ENCODE results near the gene ZNF217.

Gene ZNF217

GRCh38 chr20:53576586-53577318 lies 16.9 kb downstream of the ZNF217 start:
- Histone ChIP-seq H3K4me1 (ENCODE audit: control insufficient read depth, insufficient read depth, low read length) (peaks cover 32% of the 10 kb centered on the region), H3K9me3 (replicated peaks; ENCODE audit: low read length) (no peaks in the 10 kb centered on the region), H3K36me3 (ENCODE audit: insufficient read depth, low read length) (peaks cover 81% of the 10 kb centered on the region)

DNA sequence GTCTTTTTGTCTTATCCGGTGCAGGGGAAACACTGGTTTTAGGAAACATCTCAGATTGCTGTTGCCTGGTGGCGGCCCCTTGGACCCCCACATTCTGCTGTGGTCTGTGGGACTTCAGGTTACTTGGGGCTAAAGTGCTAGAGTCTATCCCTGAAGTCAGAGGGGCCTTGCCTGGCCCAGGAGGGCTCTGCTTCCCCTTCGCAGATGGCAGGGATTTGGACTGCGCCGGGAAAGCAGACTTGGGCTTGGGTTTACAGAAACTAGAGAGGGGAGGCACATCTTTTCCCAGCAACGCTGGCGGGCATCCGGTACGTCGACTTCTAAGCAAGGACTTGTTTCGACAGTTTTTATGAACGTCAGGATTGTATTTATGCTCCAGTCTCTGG lies 17.5 kb downstream of the ZNF217 start:
- no peaks in the 10 kb centered on the region for H3K9me3 ChIP-seq (replicated peaks; ENCODE audit: low read length)
- H3K4me3 ChIP-seq (ENCODE audit: low read length): no peak overlapping the region
- H3K27me3 ChIP-seq (ENCODE audit: control insufficient read depth, insufficient read depth, low read length): no peaks in the 10 kb centered on the region
- peaks cover 81% of the 10 kb centered on the region for H3K36me3 ChIP-seq (ENCODE audit: insufficient read depth, low read length)
- H3K9ac ChIP-seq (ENCODE audit: low read depth, low read length): no peak overlapping the region
- no peak overlapping the region for H3K4me2 ChIP-seq (ENCODE audit: low read length)
- peaks cover 29% of the 10 kb centered on the region for H3K4me1 ChIP-seq (ENCODE audit: control insufficient read depth, insufficient read depth, low read length)

More at GRCh38 chr20:53576586-53577318, 16.9 kb downstream of the ZNF217 start:
- Histone ChIP-seq H3K27me3 (ENCODE audit: control insufficient read depth, insufficient read depth, low read length) (no peaks in the 10 kb centered on the region), H3K4me3 (ENCODE audit: low read length) (no peak overlapping the region), H3K9ac (ENCODE audit: low read depth, low read length) (no peak overlapping the region), H3K4me2 (ENCODE audit: low read length) (no peak overlapping the region)

DNA sequence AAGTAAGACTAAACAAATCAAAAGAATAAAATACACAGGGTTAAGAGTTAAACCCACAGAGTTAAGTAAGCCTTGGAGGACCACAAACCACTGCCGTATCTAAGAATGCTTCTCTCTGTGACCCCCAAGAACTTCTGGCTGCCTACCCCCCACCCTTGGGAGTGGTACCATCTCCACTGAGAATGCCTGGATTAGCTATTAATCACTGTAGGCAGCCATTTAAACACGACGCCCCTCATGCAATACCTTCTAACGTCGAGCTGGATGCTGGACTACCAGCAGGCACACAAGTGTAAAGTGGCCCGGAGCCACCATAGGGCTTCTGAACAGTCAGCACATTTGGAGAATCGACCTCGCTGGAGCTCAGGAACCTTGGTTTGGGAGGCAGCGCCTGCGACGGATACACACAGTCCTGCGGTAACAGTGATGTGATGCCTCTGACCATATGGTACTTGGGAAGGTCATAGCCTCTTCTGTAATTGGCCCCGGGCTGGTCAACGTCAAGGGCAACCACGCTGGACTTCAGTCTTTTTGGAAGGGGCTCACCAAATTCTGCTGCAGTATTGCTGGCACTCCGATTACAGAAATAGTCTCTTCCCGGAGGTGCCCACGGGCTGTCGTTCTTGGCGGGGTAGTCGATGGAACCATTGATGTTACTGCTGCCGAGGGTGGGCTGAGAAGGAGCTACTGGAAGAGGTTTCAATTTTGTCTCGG lies 18.0 kb downstream of the ZNF217 start:
- no peak overlapping the region for H3K4me3 ChIP-seq (ENCODE audit: low read length)
- H3K4me2 ChIP-seq (ENCODE audit: low read length): no peak overlapping the region
- H3K27me3 ChIP-seq (ENCODE audit: control insufficient read depth, insufficient read depth, low read length): no peaks in the 10 kb centered on the region
- peaks cover 81% of the 10 kb centered on the region for H3K36me3 ChIP-seq (ENCODE audit: insufficient read depth, low read length)
- H3K4me1 ChIP-seq (ENCODE audit: control insufficient read depth, insufficient read depth, low read length): peaks cover 25% of the 10 kb centered on the region
- H3K9me3 ChIP-seq (replicated peaks; ENCODE audit: low read length): no peaks in the 10 kb centered on the region
- no peak overlapping the region for H3K9ac ChIP-seq (ENCODE audit: low read depth, low read length)

GRCh38 chr20:53574819-53575218 lies 18.8 kb downstream of the ZNF217 start:
- H3K4me3 ChIP-seq (ENCODE audit: low read length): no peak overlapping the region
- H3K9ac ChIP-seq (ENCODE audit: low read depth, low read length): no peak overlapping the region
- peaks cover 80% of the 10 kb centered on the region for H3K36me3 ChIP-seq (ENCODE audit: insufficient read depth, low read length)
- H3K4me2 ChIP-seq (ENCODE audit: low read length): no peak overlapping the region
- H3K9me3 ChIP-seq (replicated peaks; ENCODE audit: low read length): no peaks in the 10 kb centered on the region
- no peaks in the 10 kb centered on the region for H3K27me3 ChIP-seq (ENCODE audit: control insufficient read depth, insufficient read depth, low read length)
- peaks cover 17% of the 10 kb centered on the region for H3K4me1 ChIP-seq (ENCODE audit: control insufficient read depth, insufficient read depth, low read length)

DNA sequence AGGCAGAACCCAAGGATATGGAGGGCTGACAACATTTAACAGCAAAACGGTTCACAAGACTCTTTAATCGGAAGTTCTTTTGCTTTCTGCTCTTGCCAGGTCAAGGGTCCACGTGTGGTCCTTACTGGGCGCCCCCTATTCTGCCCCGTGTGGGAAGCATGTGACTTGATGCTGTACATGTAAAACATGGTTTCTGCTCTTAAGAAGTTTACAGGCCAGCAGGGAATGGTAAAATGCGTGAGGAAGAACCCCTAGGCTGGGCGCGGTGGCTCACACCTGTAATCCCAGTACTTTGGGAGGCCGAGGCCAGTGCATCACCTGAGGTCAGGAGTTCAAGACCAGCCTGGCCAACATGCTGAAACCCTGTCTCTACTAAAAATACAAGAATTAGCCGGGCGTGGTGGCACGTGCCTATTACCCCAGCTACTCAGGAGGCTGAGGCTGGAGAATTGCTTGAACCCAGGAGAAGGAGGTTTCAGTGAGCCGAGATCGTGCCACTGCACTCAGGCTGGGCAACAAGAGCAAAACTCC lies 19.3 kb downstream of the ZNF217 start:
- peaks cover 80% of the 10 kb centered on the region for H3K36me3 ChIP-seq (ENCODE audit: insufficient read depth, low read length)
- no peak overlapping the region for H3K4me2 ChIP-seq (ENCODE audit: low read length)

DNA sequence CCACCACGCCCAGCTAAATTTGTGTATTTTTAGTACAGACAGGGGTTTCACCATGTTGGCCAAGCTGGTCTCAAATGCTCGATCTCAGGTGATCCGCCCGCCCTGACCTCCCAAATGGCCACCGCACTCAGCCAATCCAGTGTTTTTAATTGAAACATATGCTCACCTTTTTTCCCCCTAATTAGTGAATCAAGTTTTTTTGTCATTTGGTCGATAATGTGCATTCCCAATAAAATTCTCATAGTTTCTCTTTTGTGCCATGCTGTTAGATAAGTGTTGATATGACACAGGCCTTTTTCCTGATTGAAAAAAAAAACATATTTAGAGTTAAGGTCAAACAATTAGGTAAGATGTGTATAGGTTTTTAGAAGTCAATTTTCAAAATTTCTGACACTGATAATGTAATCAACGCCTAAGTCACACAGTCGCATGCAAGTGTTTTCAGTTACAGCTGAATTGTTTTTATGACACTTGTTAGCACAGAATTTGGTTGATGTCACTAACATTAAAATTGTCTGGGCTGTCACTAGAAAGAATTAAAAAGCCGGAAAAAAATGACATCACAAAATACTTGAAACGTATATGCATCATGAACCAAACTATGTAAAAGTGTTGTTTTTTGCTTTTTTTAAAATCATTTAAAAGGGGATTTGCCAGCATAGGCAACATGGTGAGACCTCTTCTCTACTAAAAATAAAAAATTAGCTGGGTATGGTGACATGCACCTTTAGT lies 21.9 kb downstream of the ZNF217 start:
- no peak overlapping the region for H3K9ac ChIP-seq (ENCODE audit: low read depth, low read length)
- no peaks in the 10 kb centered on the region for H3K27me3 ChIP-seq (ENCODE audit: control insufficient read depth, insufficient read depth, low read length)
- H3K36me3 ChIP-seq (ENCODE audit: insufficient read depth, low read length): peaks cover 92% of the 10 kb centered on the region
- no peaks in the 10 kb centered on the region for H3K9me3 ChIP-seq (replicated peaks; ENCODE audit: low read length)
- H3K4me2 ChIP-seq (ENCODE audit: low read length): no peak overlapping the region
- no peak overlapping the region for H3K4me3 ChIP-seq (ENCODE audit: low read length)
- no peaks in the 10 kb centered on the region for H3K4me1 ChIP-seq (ENCODE audit: control insufficient read depth, insufficient read depth, low read length)

More for the DNA sequence above, 19.3 kb downstream of the ZNF217 start:
- no peak overlapping the region for H3K9ac ChIP-seq (ENCODE audit: low read depth, low read length)
- no peaks in the 10 kb centered on the region for H3K9me3 ChIP-seq (replicated peaks; ENCODE audit: low read length)
- no peak overlapping the region for H3K4me3 ChIP-seq (ENCODE audit: low read length)
- no peaks in the 10 kb centered on the region for H3K27me3 ChIP-seq (ENCODE audit: control insufficient read depth, insufficient read depth, low read length)
- H3K4me1 ChIP-seq (ENCODE audit: control insufficient read depth, insufficient read depth, low read length): peaks cover 12% of the 10 kb centered on the region

DNA sequence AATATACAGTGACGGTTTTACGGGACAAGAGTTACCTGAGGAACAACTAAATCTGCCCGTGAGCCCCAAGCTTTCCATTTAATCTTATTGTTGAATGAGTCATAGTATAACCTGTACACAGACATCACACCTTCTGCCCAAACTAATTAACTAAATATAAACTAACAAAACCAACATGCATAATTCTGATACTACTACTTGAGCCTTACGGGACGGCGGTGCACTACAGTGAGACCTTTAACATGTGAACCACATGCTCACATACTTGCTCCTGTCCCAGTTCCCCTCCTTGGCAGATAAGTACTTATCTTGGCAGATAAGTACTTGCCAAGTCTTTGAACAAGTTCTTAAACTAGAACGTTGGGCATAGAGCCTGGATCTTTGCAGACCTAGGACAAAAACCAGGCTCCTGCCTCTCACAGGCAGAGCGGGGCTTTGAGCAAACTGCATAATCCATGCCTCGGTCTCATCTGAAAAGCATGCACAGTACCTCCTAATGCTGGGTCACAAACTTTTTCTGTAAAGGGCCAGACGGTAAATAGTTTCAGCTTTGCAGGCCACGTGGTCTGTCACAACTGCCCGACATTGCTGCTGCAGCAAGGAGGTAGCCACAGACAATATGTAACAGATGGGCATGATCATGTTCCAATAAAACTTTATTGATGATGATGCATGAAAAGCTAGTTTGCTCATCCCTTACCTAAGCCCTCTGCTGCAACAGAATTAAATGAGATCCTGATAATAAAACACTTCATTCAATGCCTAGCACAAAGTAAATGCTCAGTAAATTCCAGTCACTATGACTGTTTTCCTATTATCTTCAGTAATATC lies 23.0 kb downstream of the ZNF217 start:
- H3K4me1 ChIP-seq (ENCODE audit: control insufficient read depth, insufficient read depth, low read length): no peaks in the 10 kb centered on the region
- H3K36me3 ChIP-seq (ENCODE audit: insufficient read depth, low read length): peaks cover 89% of the 10 kb centered on the region
- no peaks in the 10 kb centered on the region for H3K9me3 ChIP-seq (replicated peaks; ENCODE audit: low read length)
- H3K27me3 ChIP-seq (ENCODE audit: control insufficient read depth, insufficient read depth, low read length): no peaks in the 10 kb centered on the region
- no peak overlapping the region for H3K4me3 ChIP-seq (ENCODE audit: low read length)
- H3K4me2 ChIP-seq (ENCODE audit: low read length): no peak overlapping the region
- H3K9ac ChIP-seq (ENCODE audit: low read depth, low read length): no peak overlapping the region

DNA sequence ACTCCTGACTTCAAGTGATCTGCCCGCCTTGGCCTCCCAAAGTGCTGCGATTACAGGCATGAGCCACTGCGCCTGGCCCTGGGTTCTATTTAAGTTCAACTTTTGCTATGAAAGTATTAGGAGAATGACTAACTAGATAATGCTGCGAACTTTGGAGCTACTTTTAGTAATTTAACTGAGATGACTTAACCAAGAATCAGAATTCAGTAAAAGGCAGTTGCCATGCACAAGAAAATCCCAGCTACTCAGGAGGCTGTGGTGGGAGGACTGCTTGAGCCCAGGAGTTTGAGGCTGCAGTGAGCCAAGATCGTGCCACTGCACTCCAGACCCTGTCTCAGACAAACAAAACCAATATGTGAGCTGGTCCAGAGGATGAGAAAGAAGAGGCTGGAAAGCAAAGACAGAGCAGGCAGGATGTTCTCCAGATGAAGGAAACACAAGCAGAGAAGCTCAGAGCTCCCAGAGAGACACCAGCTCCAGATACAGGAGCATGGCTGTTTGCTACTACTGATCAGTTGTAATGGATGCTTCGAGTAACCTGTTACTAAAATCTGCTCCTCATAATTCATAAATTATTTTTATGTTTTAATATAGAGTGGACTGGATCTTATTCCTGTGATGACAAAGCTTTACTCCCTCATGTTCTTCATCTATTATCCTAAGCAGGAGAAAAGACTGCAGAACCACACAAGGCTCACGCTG lies 23.9 kb downstream of the ZNF217 start:
- peaks cover 85% of the 10 kb centered on the region for H3K36me3 ChIP-seq (ENCODE audit: insufficient read depth, low read length)

DNA sequence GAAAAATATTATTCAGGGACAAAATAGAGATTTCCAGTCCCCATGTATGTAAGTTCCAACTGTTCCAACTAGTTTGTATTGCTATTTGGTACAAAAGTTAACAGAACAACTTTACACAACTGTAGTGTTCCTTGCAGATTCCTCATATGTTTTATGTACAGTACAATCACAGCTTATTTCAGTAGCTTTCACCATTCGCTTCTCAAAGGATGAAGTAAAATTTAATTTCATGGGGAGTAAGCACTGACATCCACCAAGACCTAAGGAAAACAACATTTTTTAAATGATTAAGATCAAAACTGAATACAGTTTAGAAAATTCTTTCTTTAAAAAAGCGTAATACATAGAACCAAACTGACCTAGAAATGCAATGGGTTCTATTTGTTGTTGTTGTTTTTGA lies 24.6 kb downstream of the ZNF217 start:
- no peak overlapping the region for H3K4me3 ChIP-seq (ENCODE audit: low read length)
- H3K4me1 ChIP-seq (ENCODE audit: control insufficient read depth, insufficient read depth, low read length): no peaks in the 10 kb centered on the region
- no peaks in the 10 kb centered on the region for H3K27me3 ChIP-seq (ENCODE audit: control insufficient read depth, insufficient read depth, low read length)
- no peaks in the 10 kb centered on the region for H3K9me3 ChIP-seq (replicated peaks; ENCODE audit: low read length)
- H3K4me2 ChIP-seq (ENCODE audit: low read length): no peak overlapping the region
- no peak overlapping the region for H3K9ac ChIP-seq (ENCODE audit: low read depth, low read length)
- peaks cover 78% of the 10 kb centered on the region for H3K36me3 ChIP-seq (ENCODE audit: insufficient read depth, low read length)

More for the DNA sequence above, 23.9 kb downstream of the ZNF217 start:
- Histone ChIP-seq H3K4me2 (ENCODE audit: low read length) (no peak overlapping the region), H3K4me1 (ENCODE audit: control insufficient read depth, insufficient read depth, low read length) (no peaks in the 10 kb centered on the region), H3K4me3 (ENCODE audit: low read length) (no peak overlapping the region), H3K27me3 (ENCODE audit: control insufficient read depth, insufficient read depth, low read length) (no peaks in the 10 kb centered on the region), H3K9ac (ENCODE audit: low read depth, low read length) (no peak overlapping the region), H3K9me3 (replicated peaks; ENCODE audit: low read length) (no peaks in the 10 kb centered on the region)

GRCh38 chr20:53568351-53568750 lies 25.3 kb downstream of the ZNF217 start:
- Histone ChIP-seq H3K4me2 (ENCODE audit: low read length) (no peak overlapping the region), H3K27me3 (ENCODE audit: control insufficient read depth, insufficient read depth, low read length) (no peaks in the 10 kb centered on the region), H3K4me3 (ENCODE audit: low read length) (no peak overlapping the region), H3K9ac (ENCODE audit: low read depth, low read length) (no peak overlapping the region), H3K4me1 (ENCODE audit: control insufficient read depth, insufficient read depth, low read length) (no peaks in the 10 kb centered on the region), H3K9me3 (replicated peaks; ENCODE audit: low read length) (no peaks in the 10 kb centered on the region), H3K36me3 (ENCODE audit: insufficient read depth, low read length) (peaks cover 72% of the 10 kb centered on the region)

All from skeletal muscle satellite cell (primary cell).